Activated B cell treated with CpG ODN at 0.5 μM for 24 hours (primary cell): ENCODE measurements around the gene MTERF4. TPM values are rescaled to one million over a fixed set of nuclear protein-coding genes. Genes with fewer than 3 reads are reported as not detected.
A peak's percentile ranks its signal among the peaks of the same experiment; 100 is the strongest.

Experiments
- ATAC-seq: fragments of 200-7000 bp; cut with Tn5 transposase; one replicate; pipeline ENCODE4 v1.10.0; 2021; ENCODE audit warnings: low read depth, mild to moderate bottlenecking, moderate library complexity
- CTCF ChIA-PET: fragments of 350-600 bp; sonication (Branson Sonifier 250); formaldehyde crosslinking; loops from one replicate; lab custom pipeline; 2021; ENCODE audit warnings: antibody characterized with exemption; lab: Charles Lee
- POLR2A ChIA-PET: fragments of 350-600 bp; sonication (Branson Sonifier 250); formaldehyde crosslinking; loops from one replicate; lab custom pipeline; 2021; ENCODE audit warnings: antibody characterized with exemption; lab: Charles Lee
- DNase-seq: peaks from one replicate; pipeline ENCODE4 v3.0.0; 2022
- H3K27ac Mint-ChIP-seq: one replicate; pipeline ENCODE4 v1.8.0; 2020; ENCODE audit warnings: mixed read lengths
- H3K27me3 Mint-ChIP-seq: one replicate; pipeline ENCODE4 v1.8.0; 2021; ENCODE audit warnings: mixed read lengths
- H3K36me3 Mint-ChIP-seq: one replicate; pipeline ENCODE4 v1.8.0; 2021; ENCODE audit warnings: low read depth, mixed read lengths
- H3K4me1 Mint-ChIP-seq: one replicate; pipeline ENCODE4 v1.8.0; 2021; ENCODE audit warnings: mixed read lengths
- H3K4me3 Mint-ChIP-seq: one replicate; pipeline ENCODE4 v1.8.0; 2020; ENCODE audit warnings: mild to moderate bottlenecking, mixed read lengths
- H3K9me3 Mint-ChIP-seq: one replicate; pipeline ENCODE4 v1.8.0; 2020; ENCODE audit warnings: mixed read lengths
- intact Hi-C: fragments of 100-400 bp; cut with micrococcal nuclease; formaldehyde crosslinking; loops from one replicate; pipeline ENCODE4 v1.15.1; 2024
- total RNA-seq: library from RNA; stranded (reverse); gene quantifications from 2 replicates; pipeline ENCODE4 v1.2.3, GENCODE V29; 2022
- TF ChIP-seq, protein P1 (sequence below): fragments of 200-600 bp; IDR thresholded peaks from one replicate; pipeline ENCODE4 v1.8.0; 2022; ENCODE audit warnings: antibody characterized with exemption, mild to moderate bottlenecking

Gene MTERF4
- total RNA-seq, 1 donor from 2014 or later, result 122 TPM

DNA sequence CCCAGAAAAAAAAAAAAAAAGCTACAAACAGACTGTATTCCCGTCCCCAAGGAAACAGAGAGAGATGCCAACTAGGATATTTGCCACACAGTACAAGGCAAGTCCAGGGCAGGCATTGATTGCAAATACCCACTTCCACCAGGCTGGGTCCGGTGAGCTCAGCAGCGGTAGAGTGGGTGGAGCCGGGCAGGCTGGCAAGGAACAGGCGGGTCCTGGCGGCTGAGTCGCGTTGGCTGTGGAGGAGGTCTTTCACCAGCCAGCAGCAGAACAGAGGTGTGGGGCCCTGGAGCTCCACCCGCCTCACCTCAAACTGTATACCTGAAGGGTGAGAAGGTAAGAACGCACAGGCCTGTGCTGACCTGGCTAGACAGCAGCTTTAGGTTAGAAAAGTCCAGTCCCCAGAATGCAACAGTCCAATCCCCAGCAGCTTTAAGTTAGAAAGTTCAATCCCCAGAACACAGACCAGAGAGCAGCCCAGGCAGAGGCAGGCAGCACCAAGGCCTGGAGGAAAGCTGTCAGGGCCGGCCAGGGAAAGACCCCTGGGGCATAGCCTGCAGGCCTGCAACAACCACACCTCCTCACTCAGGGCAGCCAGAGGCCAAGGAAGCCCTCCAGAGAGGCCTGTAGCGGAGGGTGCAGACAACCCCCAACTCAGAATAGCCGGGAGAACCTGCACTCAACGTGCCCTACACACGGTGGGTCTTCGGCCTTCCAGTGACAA is 21.9 kb upstream of the MTERF4 start:
- Mint-ChIP-seq H3K9me3 (peaks cover 9% of the 10 kb centered on the region), H3K27ac (peak overlapping the region; percentile 69), H3K4me1 (peaks cover 46% of the 10 kb centered on the region), H3K27me3 (no peaks in the 10 kb centered on the region), H3K36me3 (peaks cover 56% of the 10 kb centered on the region), H3K4me3 (no peak overlapping the region)
- TF ChIP-seq, protein P1, sequence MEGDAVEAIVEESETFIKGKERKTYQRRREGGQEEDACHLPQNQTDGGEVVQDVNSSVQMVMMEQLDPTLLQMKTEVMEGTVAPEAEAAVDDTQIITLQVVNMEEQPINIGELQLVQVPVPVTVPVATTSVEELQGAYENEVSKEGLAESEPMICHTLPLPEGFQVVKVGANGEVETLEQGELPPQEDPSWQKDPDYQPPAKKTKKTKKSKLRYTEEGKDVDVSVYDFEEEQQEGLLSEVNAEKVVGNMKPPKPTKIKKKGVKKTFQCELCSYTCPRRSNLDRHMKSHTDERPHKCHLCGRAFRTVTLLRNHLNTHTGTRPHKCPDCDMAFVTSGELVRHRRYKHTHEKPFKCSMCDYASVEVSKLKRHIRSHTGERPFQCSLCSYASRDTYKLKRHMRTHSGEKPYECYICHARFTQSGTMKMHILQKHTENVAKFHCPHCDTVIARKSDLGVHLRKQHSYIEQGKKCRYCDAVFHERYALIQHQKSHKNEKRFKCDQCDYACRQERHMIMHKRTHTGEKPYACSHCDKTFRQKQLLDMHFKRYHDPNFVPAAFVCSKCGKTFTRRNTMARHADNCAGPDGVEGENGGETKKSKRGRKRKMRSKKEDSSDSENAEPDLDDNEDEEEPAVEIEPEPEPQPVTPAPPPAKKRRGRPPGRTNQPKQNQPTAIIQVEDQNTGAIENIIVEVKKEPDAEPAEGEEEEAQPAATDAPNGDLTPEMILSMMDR, result no peak
- ATAC-seq (no peak), DNase-seq (no peak)
- POLR2A ChIA-PET, result interaction anchor here (0.7 to 7.9 kb wide), 4 partner anchors 13 to 30 kb away, joined by 3 to 91 read pairs (median 54); partner anchors contain the start of genes MTERF4, PASK and PPP1R7
- intact Hi-C loops, result no loop called here
- CTCF ChIA-PET, result interaction anchor here (1.4 kb wide), 1 partner anchor 46 kb away, joined by 3 read pairs; no protein-coding TSS in a partner anchor

DNA sequence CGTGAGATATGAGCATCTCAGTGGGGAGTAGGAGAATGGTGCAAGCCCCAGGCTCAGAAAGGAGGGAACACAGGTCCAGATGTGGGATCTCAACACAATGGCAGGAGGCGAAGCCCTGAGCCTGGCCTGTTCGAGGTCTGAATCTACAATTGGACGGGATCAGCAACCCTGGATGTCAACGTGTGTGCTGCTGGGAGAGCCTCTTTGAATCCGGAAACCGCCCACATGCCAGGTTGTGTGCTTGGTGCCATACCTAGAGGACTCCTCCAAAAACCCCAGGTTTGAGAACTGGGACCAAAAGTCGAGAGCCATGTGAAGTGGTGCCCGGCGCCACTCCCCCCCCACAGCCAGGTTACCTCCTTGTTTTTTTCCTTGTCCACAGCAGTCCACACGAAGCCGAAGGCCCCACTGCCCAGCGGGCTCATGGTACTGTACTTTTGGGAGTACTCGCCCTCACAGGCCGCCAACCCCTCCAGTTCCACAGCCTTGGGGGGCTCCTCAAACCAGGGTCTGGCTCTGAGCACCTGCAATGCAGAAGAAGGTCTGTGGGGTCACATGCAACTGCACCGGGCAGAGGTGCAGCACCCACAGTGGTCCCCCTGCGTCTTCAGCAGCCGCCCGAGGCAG is 20.4 kb upstream of the MTERF4 start:
- H3K9me3 Mint-ChIP-seq, result peaks cover 9% of the 10 kb centered on the region
- H3K27ac Mint-ChIP-seq, result peak overlapping the region; percentile 16
- peaks cover 32% of the 10 kb centered on the region for H3K4me1 Mint-ChIP-seq
- no peak for ATAC-seq
- H3K36me3 Mint-ChIP-seq, result peaks cover 58% of the 10 kb centered on the region
- H3K4me3 Mint-ChIP-seq, result no peak overlapping the region
- intact Hi-C loops, result no loop called here
- POLR2A ChIA-PET, result no interaction called here
- no peak for DNase-seq
- CTCF ChIA-PET, result no interaction called here
- H3K27me3 Mint-ChIP-seq, result no peaks in the 10 kb centered on the region
- TF ChIP-seq, protein P1, result no peak

DNA sequence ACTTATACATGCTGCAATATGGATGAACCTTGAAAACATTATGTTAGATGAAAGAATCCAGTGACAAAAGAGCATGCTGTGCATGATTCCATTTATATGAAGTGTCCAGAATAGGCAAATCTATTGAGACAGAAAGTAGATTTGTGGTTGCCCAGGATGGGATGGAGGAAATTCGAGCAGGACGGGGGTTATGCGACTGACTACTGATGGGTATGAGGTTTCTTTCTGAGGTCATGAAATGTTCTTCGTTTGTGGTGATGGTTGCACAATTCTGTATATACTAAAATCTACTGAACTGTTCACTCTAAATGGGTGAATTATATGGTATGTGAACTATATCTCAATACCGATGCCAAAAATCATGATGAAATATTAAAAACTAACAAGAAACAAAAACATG is 18.9 kb upstream of the MTERF4 start:
- CTCF ChIA-PET, result no interaction called here
- DNase-seq (no peak), ATAC-seq (no peak)
- H3K9me3 Mint-ChIP-seq, result peaks cover 9% of the 10 kb centered on the region
- POLR2A ChIA-PET, result no interaction called here
- no peaks in the 10 kb centered on the region for H3K27me3 Mint-ChIP-seq
- peaks cover 17% of the 10 kb centered on the region for H3K4me1 Mint-ChIP-seq
- intact Hi-C loops, result no loop called here
- peaks cover 64% of the 10 kb centered on the region for H3K36me3 Mint-ChIP-seq
- H3K4me3 Mint-ChIP-seq, result no peak overlapping the region
- TF ChIP-seq, protein P1, result no peak
- no peak overlapping the region for H3K27ac Mint-ChIP-seq

DNA sequence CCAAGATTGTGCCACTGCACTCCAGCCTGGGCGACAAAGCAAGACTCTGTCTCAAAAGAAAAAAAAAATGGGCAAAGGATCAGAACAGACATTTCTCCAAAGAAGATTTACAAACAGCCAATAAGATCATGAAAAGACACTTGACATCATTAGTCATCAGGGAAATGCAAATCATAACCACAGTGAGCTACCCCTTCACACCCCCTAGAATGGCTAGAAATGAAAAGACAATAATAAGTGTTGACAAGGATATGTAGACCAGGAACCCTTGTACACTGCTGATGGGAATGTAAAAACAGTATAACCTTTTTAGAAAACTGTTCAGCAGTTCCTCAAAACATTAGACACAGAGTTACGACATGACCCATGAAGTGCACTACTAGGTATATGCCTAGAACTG is 18.4 kb upstream of the MTERF4 start:
- CTCF ChIA-PET, result no interaction called here
- no peak overlapping the region for H3K4me3 Mint-ChIP-seq
- no peaks in the 10 kb centered on the region for H3K27me3 Mint-ChIP-seq
- H3K4me1 Mint-ChIP-seq, result peaks cover 11% of the 10 kb centered on the region
- no peak overlapping the region for H3K27ac Mint-ChIP-seq
- peaks cover 69% of the 10 kb centered on the region for H3K36me3 Mint-ChIP-seq
- no peak for DNase-seq
- TF ChIP-seq, protein P1, result no peak
- no peak for ATAC-seq
- H3K9me3 Mint-ChIP-seq, result peaks cover 9% of the 10 kb centered on the region
- POLR2A ChIA-PET, result no interaction called here
- intact Hi-C loops, result no loop called here

DNA sequence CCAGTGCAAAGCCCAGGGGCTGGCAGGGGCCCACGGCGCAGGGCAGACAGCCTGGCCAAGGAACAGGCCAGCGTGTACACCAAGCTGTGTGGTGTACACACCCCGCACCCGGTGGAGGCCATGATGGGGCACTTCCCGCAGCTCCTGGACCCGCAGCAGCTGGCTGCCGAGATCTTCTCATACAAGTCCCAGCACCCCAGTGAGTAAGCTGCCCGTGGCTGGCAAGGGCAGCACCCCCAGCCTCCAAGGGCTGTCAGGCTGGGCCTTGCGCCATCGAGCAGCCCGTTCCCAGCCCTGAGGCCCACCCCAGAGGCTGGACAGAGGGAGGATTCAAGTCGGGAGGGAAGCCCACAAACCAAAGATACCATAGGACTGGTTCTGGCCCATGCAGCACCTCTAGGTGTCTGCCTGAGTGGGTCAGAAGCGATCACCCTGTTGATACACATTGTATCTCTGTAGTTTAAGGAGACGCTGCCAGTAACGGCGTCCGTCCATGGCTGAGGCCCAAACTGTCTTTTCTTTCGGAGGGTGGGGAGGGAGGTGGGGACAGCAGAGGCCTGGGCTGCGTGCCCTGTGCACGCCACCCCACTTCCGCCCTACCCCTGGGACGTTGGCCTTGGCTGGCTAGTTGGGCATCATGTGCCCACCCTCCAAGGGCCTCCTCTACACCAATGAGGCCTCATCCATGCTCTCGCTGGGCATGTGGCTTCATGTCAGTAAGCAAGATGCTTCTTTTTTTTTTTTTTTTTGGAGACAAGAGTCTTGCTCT is 16.8 kb upstream of the MTERF4 start:
- DNase-seq, result no peak
- H3K4me1 Mint-ChIP-seq, result peaks cover 6% of the 10 kb centered on the region
- no peaks in the 10 kb centered on the region for H3K27me3 Mint-ChIP-seq
- ChIA-PET POLR2A (no interaction called here), CTCF (no interaction called here)
- TF ChIP-seq, protein P1, result no peak
- H3K9me3 Mint-ChIP-seq, result peaks cover 9% of the 10 kb centered on the region
- intact Hi-C loops, result no loop called here
- no peak overlapping the region for H3K27ac Mint-ChIP-seq
- peaks cover 78% of the 10 kb centered on the region for H3K36me3 Mint-ChIP-seq
- no peak overlapping the region for H3K4me3 Mint-ChIP-seq
- ATAC-seq, result no peak
